Nucleus accumbens (tissue), 56 donors: ENCODE data around the gene RAMP2.
"Not testable (repeated sequence)": the region's sequence is repeated elsewhere in the genome, so short reads cannot be mapped to it uniquely, and the experiment has no call there.

ENCODE experiments used
- DNase-seq, 56 donors: peaks; one replicate each; lab custom pipeline; 2025; lab: John Stamatoyannopoulos, UW

The RAMP2 gene

DNA sequence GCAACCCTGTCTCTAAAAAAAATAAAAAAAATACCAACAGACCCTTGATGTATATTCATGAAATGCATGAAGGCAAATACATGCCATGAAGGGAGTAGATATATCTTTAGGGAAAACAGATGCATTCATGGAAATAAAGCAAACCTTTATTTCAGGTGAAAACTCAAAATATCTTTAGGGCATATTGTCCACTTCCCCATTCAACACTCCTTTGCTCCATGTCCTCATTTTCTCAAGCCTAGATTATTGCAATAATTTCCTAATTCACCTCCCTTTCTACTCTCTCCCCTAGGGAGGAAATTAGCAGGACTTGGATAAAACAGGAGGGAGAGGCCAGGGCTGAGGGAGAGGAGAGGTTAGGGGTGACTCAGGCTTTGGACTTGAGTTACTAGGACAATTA, 6.5 kb downstream of the RAMP2 start:
- no peak for DNase-seq

GRCh38 chr17:42768006-42768405, 7.0 kb downstream of the RAMP2 start:
- DNase-seq, result not testable (repeated sequence)

GRCh38 chr17:42769964-42770363, 8.9 kb downstream of the RAMP2 start:
- not testable (repeated sequence) for DNase-seq

DNA sequence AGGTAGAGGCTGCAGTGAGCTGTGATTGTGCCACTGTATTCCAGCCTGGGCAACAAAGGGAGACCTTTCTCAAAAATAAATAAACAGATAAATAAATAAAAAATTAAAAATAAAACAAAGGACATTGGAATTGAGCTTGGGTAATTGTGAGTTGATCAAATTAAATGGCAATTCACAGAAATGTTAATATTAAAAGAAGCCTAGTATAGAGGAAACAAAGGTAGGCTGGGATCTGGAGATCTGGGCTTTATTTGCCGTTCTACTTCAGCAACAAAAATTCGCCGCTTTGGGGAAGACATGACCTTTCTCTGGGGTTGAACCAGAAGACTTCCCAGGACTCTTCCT, 11.9 kb downstream of the RAMP2 start:
- DNase-seq, result no peak

GRCh38 chr17:42773290-42774035, 12.4 kb downstream of the RAMP2 start, which contains the start of gene VPS25:
VPS25 (plus strand) TSS chr17:42773449; CDS start chr17:42773476, 27 bp downstream.
- DNase-seq, result peak in 55 of 56 donors; percentile 18 to 86 (median 69)

GRCh38 chr17:42774066-42774745, 13.2 kb downstream of the RAMP2 start:
- DNase-seq, result no peak

- no peak for DNase-seq
These were observed 14.6 kb downstream of the RAMP2 start for GRCh38 chr17:42775534-42776098.

- DNase-seq, result no peak
These were observed 17.5 kb downstream of the RAMP2 start for GRCh38 chr17:42778570-42778969.

- DNase-seq, result no peak
These were observed 18.4 kb downstream of the RAMP2 start for GRCh38 chr17:42779304-42779935.

- DNase-seq, result peak in 1 of 56 donors; percentile 17
These were observed 19.2 kb downstream of the RAMP2 start, which contains the start of gene WNK4 for GRCh38 chr17:42779936-42780850. WNK4 (plus strand) TSS chr17:42780610; CDS start chr17:42780699, 89 bp downstream.

DNA sequence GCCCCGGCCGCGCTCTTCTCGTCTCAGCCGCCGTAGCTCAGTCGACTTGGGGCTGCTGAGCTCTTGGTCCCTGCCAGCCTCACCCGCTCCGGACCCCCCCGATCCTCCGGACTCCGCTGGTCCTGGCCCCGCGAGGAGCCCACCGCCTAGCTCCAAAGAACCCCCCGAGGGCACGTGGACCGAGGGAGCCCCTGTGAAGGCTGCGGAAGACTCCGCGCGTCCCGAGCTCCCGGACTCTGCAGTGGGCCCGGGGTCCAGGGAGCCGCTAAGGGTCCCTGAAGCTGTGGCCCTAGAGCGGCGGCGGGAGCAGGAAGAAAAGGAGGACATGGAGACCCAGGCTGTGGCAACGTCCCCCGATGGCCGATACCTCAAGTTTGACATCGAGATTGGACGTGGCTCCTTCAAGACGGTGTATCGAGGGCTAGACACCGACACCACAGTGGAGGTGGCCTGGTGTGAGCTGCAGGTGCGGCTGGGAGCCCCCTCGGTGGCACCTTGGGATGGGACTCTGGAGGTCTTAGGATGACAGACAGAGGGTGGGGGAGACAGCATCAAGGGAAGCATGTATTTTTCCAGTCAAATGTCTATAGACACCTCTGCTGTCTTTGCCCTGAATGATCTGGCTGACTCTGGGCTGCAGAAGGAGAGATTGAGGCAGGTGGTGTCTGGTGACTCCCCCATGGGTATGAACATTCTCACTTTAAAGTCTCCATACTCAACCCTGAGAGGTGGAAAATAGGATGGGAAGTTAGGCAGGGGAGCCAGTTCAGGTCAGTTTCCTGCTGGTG, 20.0 kb downstream of the RAMP2 start:
- DNase-seq, result no peak

- DNase-seq, result no peak
These were observed 20.7 kb downstream of the RAMP2 start for GRCh38 chr17:42781639-42782165.

- DNase-seq, result peak in 2 of 56 donors; percentile 13 to 33
These were observed 21.4 kb downstream of the RAMP2 start for GRCh38 chr17:42782166-42783061.

DNA sequence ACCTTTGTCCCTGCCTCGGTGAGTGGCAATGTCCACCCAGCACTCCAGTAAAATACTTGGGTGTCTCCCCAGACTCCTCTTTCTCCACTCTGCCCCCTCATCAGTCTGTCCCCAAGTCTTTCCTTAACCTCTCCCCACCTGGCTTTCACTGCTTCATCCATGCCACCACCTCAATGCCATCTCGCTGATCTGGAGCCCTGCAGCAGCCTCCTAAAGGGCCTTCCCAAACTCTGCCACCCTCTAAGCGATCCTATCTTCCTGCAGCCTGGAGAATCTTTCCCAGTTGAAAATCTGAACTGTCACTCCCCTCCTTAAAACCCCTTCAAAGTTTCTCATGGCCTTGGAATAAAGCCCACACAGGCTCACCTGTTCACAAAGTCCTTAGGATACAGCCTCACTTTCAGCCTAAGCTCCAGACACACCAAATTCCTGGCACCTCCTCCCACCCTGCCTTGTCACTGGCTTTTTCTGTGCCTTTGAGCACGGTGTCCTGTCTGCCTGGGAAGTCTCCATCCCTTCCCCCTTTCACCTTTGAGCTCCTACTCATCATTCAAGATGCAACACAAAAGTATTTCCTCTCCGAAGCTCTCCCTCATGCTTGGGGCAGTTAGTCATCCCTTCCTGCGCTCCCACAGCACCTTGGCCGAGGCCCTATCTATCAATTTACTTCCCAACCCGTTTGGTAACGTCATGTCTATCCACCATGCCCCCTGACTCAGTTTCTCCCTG, 22.2 kb downstream of the RAMP2 start:
- DNase-seq, result no peak

- DNase-seq, result no peak
These were observed 22.7 kb downstream of the RAMP2 start for GRCh38 chr17:42783791-42784138.

DNA sequence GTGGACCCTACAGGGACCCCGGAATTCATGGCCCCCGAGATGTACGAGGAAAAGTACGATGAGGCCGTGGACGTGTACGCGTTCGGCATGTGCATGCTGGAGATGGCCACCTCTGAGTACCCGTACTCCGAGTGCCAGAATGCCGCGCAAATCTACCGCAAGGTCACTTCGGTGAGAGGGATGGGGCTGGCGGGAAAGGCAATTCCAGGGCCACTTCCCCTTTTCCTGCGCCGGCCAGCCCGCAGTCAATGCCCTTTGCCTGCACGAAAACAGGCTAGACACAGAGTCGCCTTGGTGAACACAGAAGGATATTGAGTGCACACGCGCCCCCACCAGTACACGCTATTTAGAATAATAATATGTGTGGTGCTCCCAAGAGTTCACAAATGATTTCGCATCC, 23.4 kb downstream of the RAMP2 start:
- no peak for DNase-seq
